Glutamatergic neuron (in vitro differentiated cells): ENCODE results near the gene FAM89A. TPM values are rescaled to one million over a fixed set of nuclear protein-coding genes. Genes with fewer than 3 reads are reported as not detected.

Source experiments
- DNase-seq: peaks from one replicate; pipeline ENCODE4 v3.0.0; 2022
- H3K27ac Mint-ChIP-seq: one replicate; pipeline ENCODE4 v1.8.0; 2020; ENCODE audit warnings: mild to moderate bottlenecking, mixed read lengths, inconsistent platforms; ENCODE audit not compliant: unreplicated experiment
- H3K27me3 Mint-ChIP-seq: one replicate; pipeline ENCODE4 v1.8.0; 2020; ENCODE audit warnings: mild to moderate bottlenecking, moderate library complexity, mixed read lengths, inconsistent platforms; ENCODE audit not compliant: unreplicated experiment
- H3K36me3 Mint-ChIP-seq: one replicate; pipeline ENCODE4 v1.8.0; 2020; ENCODE audit warnings: mild to moderate bottlenecking, mixed read lengths, inconsistent platforms; ENCODE audit not compliant: unreplicated experiment
- H3K4me1 Mint-ChIP-seq: one replicate; pipeline ENCODE4 v1.8.0; 2020; ENCODE audit warnings: mild to moderate bottlenecking, low read depth, mixed read lengths, inconsistent platforms; ENCODE audit not compliant: unreplicated experiment
- H3K4me3 Mint-ChIP-seq: one replicate; pipeline ENCODE4 v1.8.0; 2020; ENCODE audit warnings: mild to moderate bottlenecking, mixed read lengths, inconsistent platforms; ENCODE audit not compliant: unreplicated experiment
- H3K9me3 Mint-ChIP-seq: one replicate; pipeline ENCODE4 v1.8.0; 2020; ENCODE audit warnings: mild to moderate bottlenecking, moderate library complexity, mixed read lengths, inconsistent platforms; ENCODE audit not compliant: unreplicated experiment
- CTCF ChIP-seq: fragments of 200-600 bp; sonication (generic); IDR thresholded peaks from one replicate; pipeline ENCODE4 v1.5.0; 2021; ENCODE audit not compliant: partially characterized antibody, unreplicated experiment
- total RNA-seq: library from RNA; stranded (reverse); fragmentation: NEBNext Ultra II Directional; extraction: Animal tissue kit (Norgen Biotek cat#: 25700); gene quantifications from one replicate; pipeline ENCODE4 v1.2.1, GENCODE V29; 2021; ENCODE audit not compliant: unreplicated experiment

Gene FAM89A
- total RNA-seq, 1 donor from 2014 or later: 6.4 TPM

- peak; percentile 61 for DNase-seq
- H3K27ac Mint-ChIP-seq: no peak overlapping the region
- H3K4me1 Mint-ChIP-seq: no peaks in the 10 kb centered on the region
- peaks cover 6% of the 10 kb centered on the region for H3K36me3 Mint-ChIP-seq
- H3K9me3 Mint-ChIP-seq: peaks cover 3% of the 10 kb centered on the region
- H3K27me3 Mint-ChIP-seq: peaks cover 13% of the 10 kb centered on the region
- H3K4me3 Mint-ChIP-seq: peak overlapping the region; percentile 81
- no peak for TF ChIP-seq CTCF
These were observed 664 bp downstream of the FAM89A start for GRCh38 chr1:231039161-231040018.

- DNase-seq: no peak
- peaks cover 5% of the 10 kb centered on the region for H3K9me3 Mint-ChIP-seq
- H3K4me3 Mint-ChIP-seq: no peak overlapping the region
- H3K27me3 Mint-ChIP-seq: peaks cover 9% of the 10 kb centered on the region
- peaks cover 6% of the 10 kb centered on the region for H3K36me3 Mint-ChIP-seq
- peaks cover 2% of the 10 kb centered on the region for H3K4me1 Mint-ChIP-seq
- no peak for TF ChIP-seq CTCF
- H3K27ac Mint-ChIP-seq: no peak overlapping the region
These were observed 2.2 kb downstream of the FAM89A start for GRCh38 chr1:231037585-231038517.

GRCh38 chr1:231036416-231036815 is 3.6 kb downstream of the FAM89A start:
- Mint-ChIP-seq H3K27ac (no peak overlapping the region), H3K4me3 (no peak overlapping the region), H3K4me1 (peaks cover 5% of the 10 kb centered on the region), H3K9me3 (peaks cover 5% of the 10 kb centered on the region), H3K27me3 (peaks cover 9% of the 10 kb centered on the region), H3K36me3 (peaks cover 6% of the 10 kb centered on the region)
- no peak for TF ChIP-seq CTCF
- no peak for DNase-seq

- Mint-ChIP-seq H3K9me3 (peaks cover 5% of the 10 kb centered on the region), H3K4me3 (no peak overlapping the region), H3K27ac (no peak overlapping the region), H3K36me3 (peaks cover 6% of the 10 kb centered on the region), H3K27me3 (peaks cover 6% of the 10 kb centered on the region), H3K4me1 (peaks cover 5% of the 10 kb centered on the region)
- no peak for TF ChIP-seq CTCF
- DNase-seq: no peak
These were observed 4.3 kb downstream of the FAM89A start for GRCh38 chr1:231035799-231036198.
